Heart left ventricle (tissue), 13 donors: ENCODE results near the gene ACAD11.

Source experiments
- POLR2A ChIP-seq, 2 donors: fragments of 450-650 bp; IDR thresholded peaks; one replicate each; pipeline ENCODE4 v1.6.1; 2017; ENCODE audit warnings: antibody characterized with exemption in 2 of 2, mild to moderate bottlenecking in 2 of 2, moderate library complexity in 2 of 2
- TF ChIP-seq, protein P1 (sequence below), 12 donors: fragments of 200-600 bp; sonication (generic) in 4 of 12; IDR thresholded peaks; one replicate each; pipeline versions ENCODE4 v1.5.0 to v1.8.0; 2018 to 2022; ENCODE audit warnings: antibody characterized with exemption in 12 of 12, mild to moderate bottlenecking in 5 of 12
- donor health status: ischemic (EF 13 %, LVEDD 7.1; RV severe dilation, severe dysfunction).
- donor health status: DM: no; HTN: yes; CAD: no.
- donor health status: DM: no; HTN: no; CAD: no.
- donor health status: ischemic (EF 25% LVEDD 6.9; RV normal size, moderate dysfunction).
- donor health status: ischemic (EF 25% LVEDD 5.7; RV mildly dilated, moderate dysfunction).
- donor health status: ischemic (EF 35%, LVEDD 5.7; RV mildly dilated, moderate dysfunction).
- donor health status: nonischemic (EF 11% LVEDD 7.7; RV severe dilation, severe dysfunction).
- donor health status: DM: yes; HTN: yes; CAD: no.
- donor health status: PGD.
- donor health status: ischemic (EF 29% LVEDD 5.4; RV normal size, mild dysfunction).
- donor health status: nonischemic (EF 23%, LVEDD 6.1; RV moderate dilation, normal function).

- TF ChIP-seq, protein P1, sequence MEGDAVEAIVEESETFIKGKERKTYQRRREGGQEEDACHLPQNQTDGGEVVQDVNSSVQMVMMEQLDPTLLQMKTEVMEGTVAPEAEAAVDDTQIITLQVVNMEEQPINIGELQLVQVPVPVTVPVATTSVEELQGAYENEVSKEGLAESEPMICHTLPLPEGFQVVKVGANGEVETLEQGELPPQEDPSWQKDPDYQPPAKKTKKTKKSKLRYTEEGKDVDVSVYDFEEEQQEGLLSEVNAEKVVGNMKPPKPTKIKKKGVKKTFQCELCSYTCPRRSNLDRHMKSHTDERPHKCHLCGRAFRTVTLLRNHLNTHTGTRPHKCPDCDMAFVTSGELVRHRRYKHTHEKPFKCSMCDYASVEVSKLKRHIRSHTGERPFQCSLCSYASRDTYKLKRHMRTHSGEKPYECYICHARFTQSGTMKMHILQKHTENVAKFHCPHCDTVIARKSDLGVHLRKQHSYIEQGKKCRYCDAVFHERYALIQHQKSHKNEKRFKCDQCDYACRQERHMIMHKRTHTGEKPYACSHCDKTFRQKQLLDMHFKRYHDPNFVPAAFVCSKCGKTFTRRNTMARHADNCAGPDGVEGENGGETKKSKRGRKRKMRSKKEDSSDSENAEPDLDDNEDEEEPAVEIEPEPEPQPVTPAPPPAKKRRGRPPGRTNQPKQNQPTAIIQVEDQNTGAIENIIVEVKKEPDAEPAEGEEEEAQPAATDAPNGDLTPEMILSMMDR (IDR thresholded peaks at IDR 0.05), result no peak
- no peak for TF ChIP-seq POLR2A (IDR thresholded peaks at IDR 0.05)
These were observed 9.7 kb upstream of the ACAD11 start for GRCh38 chr3:132669256-132669777.
